T-helper 22 cell (primary cell): Measurements from ENCODE around the gene RNU1-3.
"Not testable (repeated sequence)": the region's sequence is repeated elsewhere in the genome, so short reads cannot be mapped to it uniquely, and the experiment has no call there.

Experiments used
- DNase-seq: peaks from one replicate; pipeline ENCODE4 v3.0.0-alpha.2; 2020; ENCODE audit warnings: low read depth

The RNU1-3 gene

GRCh38 chr1:16693449-16694307 lies 26.9 kb upstream of the RNU1-3 start:
- not testable (repeated sequence) for DNase-seq

- DNase-seq, result not testable (repeated sequence)
Observed at GRCh38 chr1:16692717-16693448, 26.1 kb upstream of the RNU1-3 start.

GRCh38 chr1:16692283-16692682 lies 25.5 kb upstream of the RNU1-3 start:
- not testable (repeated sequence) for DNase-seq

- DNase-seq, result not testable (repeated sequence)
Observed at GRCh38 chr1:16690971-16691682, 24.4 kb upstream of the RNU1-3 start.

- DNase-seq, result not testable (repeated sequence)
Observed at GRCh38 chr1:16687132-16687800, 20.5 kb upstream of the RNU1-3 start.

GRCh38 chr1:16685445-16686371 lies 19.0 kb upstream of the RNU1-3 start:
- not testable (repeated sequence) for DNase-seq

GRCh38 chr1:16684738-16685337 lies 18.1 kb upstream of the RNU1-3 start:
- not testable (repeated sequence) for DNase-seq

- DNase-seq, result not testable (repeated sequence)
Observed at GRCh38 chr1:16684152-16684551, 17.4 kb upstream of the RNU1-3 start.

GRCh38 chr1:16682803-16683202 lies 16.1 kb upstream of the RNU1-3 start:
- not testable (repeated sequence) for DNase-seq

- not testable (repeated sequence) for DNase-seq
Observed at GRCh38 chr1:16680366-16680765, 13.6 kb upstream of the RNU1-3 start.

- no peak for DNase-seq
Observed at GRCh38 chr1:16677552-16678431, 11.0 kb upstream of the RNU1-3 start.

GRCh38 chr1:16676661-16677523 lies 10.1 kb upstream of the RNU1-3 start:
- DNase-seq, result not testable (repeated sequence)

GRCh38 chr1:16675118-16675510 lies 8.4 kb upstream of the RNU1-3 start:
- not testable (repeated sequence) for DNase-seq

GRCh38 chr1:16673976-16674375 lies 7.2 kb upstream of the RNU1-3 start:
- DNase-seq, result not testable (repeated sequence)

- not testable (repeated sequence) for DNase-seq
Observed at GRCh38 chr1:16665836-16666235, 912 bp downstream of the RNU1-3 start.

GRCh38 chr1:16658234-16658633 lies 8.5 kb downstream of the RNU1-3 start:
- not testable (repeated sequence) for DNase-seq

- not testable (repeated sequence) for DNase-seq
Observed at GRCh38 chr1:16656981-16657683, 9.6 kb downstream of the RNU1-3 start.

- DNase-seq, result not testable (repeated sequence)
Observed at GRCh38 chr1:16656574-16656973, 10.2 kb downstream of the RNU1-3 start.
